Kidney epithelial cell (primary cell): ENCODE results near the gene PTPRN. TPM values are rescaled to one million over a fixed set of nuclear protein-coding genes. Genes with fewer than 3 reads are reported as not detected.
"Not testable (repeated sequence)": the region's sequence is repeated elsewhere in the genome, so short reads cannot be mapped to it uniquely, and the experiment has no call there.

ENCODE experiments used
- DNase-seq: peaks from one replicate; pipeline ENCODE4 v3.0.0-alpha.2; 2010; ENCODE audit warnings: low read depth
- H3K27me3 ChIP-seq: 2 replicates; pipeline ENCODE4 v1.6.0; 2011; ENCODE audit warnings: low read length; ENCODE audit not compliant: control insufficient read depth, insufficient read depth
- H3K36me3 ChIP-seq: 2 replicates; pipeline ENCODE4 v1.5.1; 2011; ENCODE audit warnings: low read length; ENCODE audit not compliant: control insufficient read depth, insufficient read depth
- H3K4me3 ChIP-seq: 2 replicates; pipeline ENCODE4 v1.5.1; 2011; ENCODE audit warnings: low read depth, mild to moderate bottlenecking, control low read depth, low read length
- CTCF ChIP-seq: IDR thresholded peaks from 2 replicates; pipeline ENCODE4 v1.5.1; 2011; ENCODE audit warnings: mild to moderate bottlenecking, moderate library complexity, low read length, control low read depth, inconsistent platforms; ENCODE audit not compliant: insufficient read depth, poor library complexity, severe bottlenecking
- total RNA-seq: library from RNA; depleted of rRNA; stranded (reverse); fragments of >200 nt; gene quantifications from 2 replicates; pipeline ENCODE4 v1.2.3, GENCODE V29; 2015

The PTPRN gene
- total RNA-seq, 1 donor from 2014 or later, result 3.8 TPM

DNA sequence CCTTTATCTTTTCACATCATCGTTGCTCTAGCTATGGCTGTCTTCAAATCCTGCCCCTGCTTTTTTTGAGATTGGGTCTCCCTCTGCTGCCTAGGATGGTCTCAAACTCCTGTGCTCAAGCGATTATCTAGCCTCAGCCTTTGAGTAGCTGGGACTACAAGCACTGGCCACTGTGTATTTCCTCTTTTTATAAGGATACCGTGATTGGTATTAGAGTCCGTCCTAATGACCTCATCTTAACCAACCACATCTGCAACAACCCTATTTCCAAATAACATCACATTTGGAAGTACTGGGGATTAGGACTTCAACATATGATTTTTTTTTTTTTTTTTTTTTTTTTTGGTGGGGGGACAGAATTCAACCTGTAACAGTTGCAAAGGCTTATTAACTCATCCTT, 14.2 kb upstream of the PTPRN start:
- no peak for TF ChIP-seq CTCF
- no peaks in the 10 kb centered on the region for H3K36me3 ChIP-seq
- no peak for DNase-seq
- H3K4me3 ChIP-seq, result no peak overlapping the region
- H3K27me3 ChIP-seq, result peaks cover 24% of the 10 kb centered on the region

- TF ChIP-seq CTCF, result no peak
- DNase-seq, result no peak
- Histone ChIP-seq H3K27me3 (peaks cover 5% of the 10 kb centered on the region), H3K36me3 (no peaks in the 10 kb centered on the region), H3K4me3 (no peak overlapping the region)
These were observed 5.7 kb upstream of the PTPRN start for GRCh38 chr2:219314804-219315468.

GRCh38 chr2:219312683-219313263, 3.6 kb upstream of the PTPRN start:
- H3K36me3 ChIP-seq, H3K4me3 ChIP-seq, DNase-seq: not testable (repeated sequence)
- peaks cover 21% of the 10 kb centered on the region for H3K27me3 ChIP-seq

GRCh38 chr2:219308142-219309101, 779 bp downstream of the PTPRN start:
- H3K4me3 ChIP-seq, result peak overlapping the region; percentile 6
- H3K27me3 ChIP-seq, result peaks cover 33% of the 10 kb centered on the region
- DNase-seq, result no peak
- peak; percentile 13 for TF ChIP-seq CTCF
- H3K36me3 ChIP-seq, result no peaks in the 10 kb centered on the region

GRCh38 chr2:219306047-219306446, 3.2 kb downstream of the PTPRN start:
- Histone ChIP-seq H3K36me3 (no peaks in the 10 kb centered on the region), H3K27me3 (peaks cover 49% of the 10 kb centered on the region), H3K4me3 (no peak overlapping the region)
- no peak for DNase-seq
- TF ChIP-seq CTCF, result no peak

DNA sequence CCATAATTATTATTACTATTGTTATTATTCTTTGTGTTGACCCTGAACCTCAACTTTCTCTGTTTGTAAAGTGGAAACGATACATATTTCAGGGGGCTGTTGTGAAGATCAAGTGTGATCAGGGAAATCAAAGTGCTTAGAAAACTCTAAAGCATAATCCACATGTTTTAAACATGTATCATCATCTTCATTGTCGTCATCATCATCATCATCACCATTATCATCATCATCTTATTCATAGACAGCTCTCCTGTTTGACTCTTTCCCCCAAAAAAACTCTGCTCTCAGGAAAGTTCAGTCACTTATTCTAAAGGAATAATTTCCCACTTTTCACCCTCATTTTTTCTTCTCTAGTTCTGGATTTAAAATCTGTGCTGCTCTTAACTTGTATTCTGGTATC, 5.0 kb downstream of the PTPRN start:
- Histone ChIP-seq H3K36me3 (no peaks in the 10 kb centered on the region), H3K4me3 (no peak overlapping the region), H3K27me3 (peaks cover 46% of the 10 kb centered on the region)
- DNase-seq, result no peak
- TF ChIP-seq CTCF, result no peak
